Measurements from ENCODE around the gene ZNF184. TPM values are rescaled to one million over a fixed set of nuclear protein-coding genes. Genes with fewer than 3 reads are reported as not detected.

The ZNF184 gene
- total and polyA plus RNA-seq, 2 of the 4 experiments (the other 2 are of a cell fraction): 2.8 to 8.1 TPM

DNA sequence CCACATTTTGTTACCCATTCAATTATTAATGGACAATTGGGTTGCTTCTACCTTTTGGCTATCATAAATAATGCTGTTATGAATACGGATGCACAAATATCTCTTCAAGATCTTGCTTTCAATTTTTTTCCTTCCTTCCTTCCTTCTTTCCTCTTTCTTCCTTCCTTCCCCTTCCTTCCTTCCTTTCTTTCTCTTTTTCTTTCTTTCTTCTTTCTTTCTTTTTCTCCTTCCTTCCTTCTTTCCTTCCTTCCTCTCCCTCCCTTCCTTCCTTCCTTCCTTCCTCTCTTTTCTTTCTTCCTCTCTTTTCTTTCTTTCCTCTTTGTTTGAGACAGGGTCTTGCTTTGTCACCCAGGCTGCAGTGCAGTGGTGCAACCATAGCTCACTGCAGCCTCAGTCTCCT is 39.2 kb downstream of the ZNF184 start:
- Histone ChIP-seq H3K4me1 (ENCODE audit: control insufficient read depth, insufficient read depth, low read length) (no peaks in the 10 kb centered on the region), H3K9me1 (ENCODE audit: insufficient read depth, low read length) (no peaks in the 10 kb centered on the region), H2AK9ac (replicated peaks; ENCODE audit: low read depth, low read length, poor library complexity) (no peak overlapping the region), H3K9ac (ENCODE audit: low read depth, low read length) (no peak overlapping the region), H3K79me1 (ENCODE audit: low read depth in 1 of 2, low read length in 2 of 2) (no peaks in the 10 kb centered on the region), H4K91ac (ENCODE audit: insufficient read depth, low read depth, low read length) (no peak overlapping the region), H3K27me3 (ENCODE audit: control insufficient read depth, insufficient read depth, low read length) (no peaks in the 10 kb centered on the region), H3K23ac (ENCODE audit: low read depth, low read length) (no peak overlapping the region), H3K36me3 (ENCODE audit: control insufficient read depth, insufficient read depth, low read length) (no peaks in the 10 kb centered on the region), H2BK20ac (ENCODE audit: low read depth, low read length) (no peak overlapping the region), H2BK5ac (ENCODE audit: low read depth, low read length, poor library complexity, severe bottlenecking) (no peak overlapping the region), H3K9me3 (ENCODE audit: control insufficient read depth, insufficient read depth, low read length) (no peaks in the 10 kb centered on the region; the same call in 1 of the 2 replicates), H3K4me2 (ENCODE audit: low read depth, low read length) (no peak overlapping the region), H2AK5ac (ENCODE audit: low read depth, low read length) (no peak overlapping the region), H3K4me3 (ENCODE audit: insufficient read depth, low read depth, low read length) (no peak overlapping the region), H3K18ac (ENCODE audit: low read depth, low read length) (no peak overlapping the region), H2AFZ (replicated peaks; ENCODE audit: low read length, poor library complexity) (no peak overlapping the region), H3K14ac (replicated peaks; ENCODE audit: low read depth, low read length) (no peak overlapping the region), H3K27ac (ENCODE audit: insufficient read depth, low read length) (no peak overlapping the region), H2BK120ac (ENCODE audit: low read depth, low read length) (no peak overlapping the region), H3K4ac (ENCODE audit: low read depth, low read length) (no peak overlapping the region), H2BK15ac (ENCODE audit: low read depth, low read length) (no peak overlapping the region), H4K5ac (ENCODE audit: low read depth, low read length) (no peak overlapping the region), H4K8ac (ENCODE audit: low read depth in 2 of 2, low read length in 2 of 2) (no peak overlapping the region), H4K20me1 (ENCODE audit: insufficient read depth, low read length) (no peaks in the 10 kb centered on the region), H3K56ac (ENCODE audit: extremely low read depth, insufficient read depth, low read length) (no peak overlapping the region)
- TF ChIP-seq MAZ (IDR thresholded peaks at IDR 0.05; ENCODE audit: borderline replicate concordance, low read depth, low read length): no peak
- TF ChIP-seq, protein P1, sequence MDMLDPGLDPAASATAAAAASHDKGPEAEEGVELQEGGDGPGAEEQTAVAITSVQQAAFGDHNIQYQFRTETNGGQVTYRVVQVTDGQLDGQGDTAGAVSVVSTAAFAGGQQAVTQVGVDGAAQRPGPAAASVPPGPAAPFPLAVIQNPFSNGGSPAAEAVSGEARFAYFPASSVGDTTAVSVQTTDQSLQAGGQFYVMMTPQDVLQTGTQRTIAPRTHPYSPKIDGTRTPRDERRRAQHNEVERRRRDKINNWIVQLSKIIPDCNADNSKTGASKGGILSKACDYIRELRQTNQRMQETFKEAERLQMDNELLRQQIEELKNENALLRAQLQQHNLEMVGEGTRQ (IDR thresholded peaks at IDR 0.05; ENCODE audit: low read depth, low read length): no peak
- no peak for TF ChIP-seq BHLHE40 (IDR thresholded peaks at IDR 0.05; ENCODE audit: low read depth, low read length)
- TF ChIP-seq RFX5 (IDR thresholded peaks at IDR 0.05; ENCODE audit: low read depth, low read length): no peak
- TF ChIP-seq RAD21 (IDR thresholded peaks at IDR 0.05; ENCODE audit: low read length): no peak
- no peak for TF ChIP-seq MAFK (IDR thresholded peaks at IDR 0.05; ENCODE audit: low read depth, low read length)
- TF ChIP-seq, protein P2, sequence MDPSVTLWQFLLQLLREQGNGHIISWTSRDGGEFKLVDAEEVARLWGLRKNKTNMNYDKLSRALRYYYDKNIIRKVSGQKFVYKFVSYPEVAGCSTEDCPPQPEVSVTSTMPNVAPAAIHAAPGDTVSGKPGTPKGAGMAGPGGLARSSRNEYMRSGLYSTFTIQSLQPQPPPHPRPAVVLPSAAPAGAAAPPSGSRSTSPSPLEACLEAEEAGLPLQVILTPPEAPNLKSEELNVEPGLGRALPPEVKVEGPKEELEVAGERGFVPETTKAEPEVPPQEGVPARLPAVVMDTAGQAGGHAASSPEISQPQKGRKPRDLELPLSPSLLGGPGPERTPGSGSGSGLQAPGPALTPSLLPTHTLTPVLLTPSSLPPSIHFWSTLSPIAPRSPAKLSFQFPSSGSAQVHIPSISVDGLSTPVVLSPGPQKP (IDR thresholded peaks at IDR 0.05; ENCODE audit: borderline replicate concordance, low read depth, low read length): no peak
- no peak for TF ChIP-seq CEBPB (IDR thresholded peaks at IDR 0.05; ENCODE audit: low read depth, low read length)
- TF ChIP-seq SMC3 (IDR thresholded peaks at IDR 0.05; ENCODE audit: low read depth, low read length): no peak
- no peak for TF ChIP-seq RCOR1 (IDR thresholded peaks at IDR 0.05; ENCODE audit: insufficient replicate concordance, low read length)
- TF ChIP-seq FOS (IDR thresholded peaks at IDR 0.05; ENCODE audit: low read depth, low read length): no peak
- no peak for TF ChIP-seq CHD1 (IDR thresholded peaks at IDR 0.05; ENCODE audit: low read depth, low read length)
- no peak for TF ChIP-seq CTCF (conservative IDR thresholded peaks at IDR 0.05; ENCODE audit: low read depth, low read length)
- TF ChIP-seq MXI1 (IDR thresholded peaks at IDR 0.05; ENCODE audit: borderline replicate concordance, low read depth, low read length): no peak
- no peak for TF ChIP-seq POLR2A (IDR thresholded peaks at IDR 0.05; ENCODE audit: low read depth, low read length)
- no peak for TF ChIP-seq NFE2L2 (IDR thresholded peaks at IDR 0.05; ENCODE audit: low read depth, low read length)
- DNase-seq (no peak), ATAC-seq (ENCODE audit: low read depth) (no peak)
- intact Hi-C loops (cut with micrococcal nuclease) (no loop called here), dilution Hi-C loops (cut with HindIII; ENCODE audit: low sequenced_read_pairs, unreplicated experiment) (no loop called here), in situ Hi-C loops (cut with MboI; ENCODE audit: low sequenced_read_pairs) (no loop called here)
- WGBS, 2 experiments (ENCODE audit: extremely low coverage in 2 of 2, insufficient read length in 1 of 2): no CpG with 5 or more reads among the region's 1 CpG
- ChIA-PET POLR2A (ENCODE audit: unreplicated experiment) (no interaction called here), CTCF (no interaction called here)
- no TSS peak for BruUV-seq (replicated peaks)

All from IMR-90 (cell line).